HEK293T (cell line): ENCODE data around the gene ESYT2.

Experiments
- CTCF ChIA-PET: fragments of 350-600 bp; formaldehyde crosslinking; extraction: SDS; loops from one replicate; lab custom pipeline; 2021; ENCODE audit warnings: antibody characterized with exemption, inconsistent platforms; lab: Yijun Ruan, JAX
- POLR2A ChIA-PET: fragments of 350-600 bp; formaldehyde crosslinking; extraction: SDS; loops from one replicate; lab custom pipeline; 2020; ENCODE audit warnings: antibody characterized with exemption, inconsistent platforms; lab: Yijun Ruan, JAX
- DNase-seq: peaks from one replicate; pipeline ENCODE4 v3.0.0; 2012; ENCODE audit warnings: mixed read lengths; ENCODE audit errors: extremely low spot score
- ARNT ChIP-seq: fragments of 450-650 bp; IDR thresholded peaks from 2 replicates; pipeline ENCODE4 v1.6.1; 2017; ENCODE audit warnings: mild to moderate bottlenecking
- BHLHE40 ChIP-seq: fragments of 450-650 bp; IDR thresholded peaks from 2 replicates; pipeline ENCODE4 v1.6.1; 2016; ENCODE audit warnings: mild to moderate bottlenecking, moderate library complexity, borderline replicate concordance
- CTBP1 ChIP-seq: fragments of 450-650 bp; IDR thresholded peaks from 2 replicates; pipeline ENCODE4 v1.6.1; 2016; ENCODE audit warnings: borderline replicate concordance
- ELF4 ChIP-seq: fragments of 450-650 bp; IDR thresholded peaks from 2 replicates; pipeline ENCODE4 v1.6.1; 2017; ENCODE audit warnings: antibody characterized with exemption
- FOXA1 ChIP-seq: fragments of 450-650 bp; IDR thresholded peaks from 2 replicates; pipeline ENCODE4 v1.6.1; 2016; ENCODE audit warnings: mild to moderate bottlenecking
- FOXK2 ChIP-seq: fragments of 450-650 bp; IDR thresholded peaks from 2 replicates; pipeline ENCODE4 v1.6.1; 2016; ENCODE audit warnings: mild to moderate bottlenecking
- FOXM1 ChIP-seq: fragments of 450-650 bp; IDR thresholded peaks from 2 replicates; pipeline ENCODE4 v1.6.1; 2017; ENCODE audit warnings: mild to moderate bottlenecking, borderline replicate concordance
- HDGF ChIP-seq: fragments of 450-650 bp; IDR thresholded peaks from 2 replicates; pipeline ENCODE4 v1.6.1; 2017; ENCODE audit warnings: antibody characterized with exemption, borderline replicate concordance
- L3MBTL2 ChIP-seq: fragments of 450-650 bp; conservative IDR thresholded peaks from 2 replicates; pipeline ENCODE4 v1.6.1; 2016; ENCODE audit warnings: mild to moderate bottlenecking
- LEF1 ChIP-seq: fragments of 450-650 bp; IDR thresholded peaks from 2 replicates; pipeline ENCODE4 v1.6.1; 2017; ENCODE audit warnings: mild to moderate bottlenecking, borderline replicate concordance
- NFRKB ChIP-seq: fragments of 450-650 bp; IDR thresholded peaks from 2 replicates; pipeline ENCODE4 v1.6.1; 2016; ENCODE audit warnings: mild to moderate bottlenecking, moderate library complexity
- SP1 ChIP-seq: fragments of 450-650 bp; IDR thresholded peaks from 2 replicates; pipeline ENCODE4 v1.6.1; 2017
- SUZ12 ChIP-seq: fragments of 450-650 bp; IDR thresholded peaks from 2 replicates; pipeline ENCODE4 v1.6.1; 2016; ENCODE audit warnings: mild to moderate bottlenecking
- TARDBP ChIP-seq: fragments of 450-650 bp; IDR thresholded peaks from 2 replicates; pipeline ENCODE4 v1.6.1; 2016
- ZNF384 ChIP-seq: fragments of 450-650 bp; IDR thresholded peaks from 2 replicates; pipeline ENCODE4 v1.6.1; 2016
- TF ChIP-seq, protein P1 (sequence below): fragments of 450-650 bp; IDR thresholded peaks from 2 replicates; pipeline ENCODE4 v1.6.1; 2016

The ESYT2 gene

DNA sequence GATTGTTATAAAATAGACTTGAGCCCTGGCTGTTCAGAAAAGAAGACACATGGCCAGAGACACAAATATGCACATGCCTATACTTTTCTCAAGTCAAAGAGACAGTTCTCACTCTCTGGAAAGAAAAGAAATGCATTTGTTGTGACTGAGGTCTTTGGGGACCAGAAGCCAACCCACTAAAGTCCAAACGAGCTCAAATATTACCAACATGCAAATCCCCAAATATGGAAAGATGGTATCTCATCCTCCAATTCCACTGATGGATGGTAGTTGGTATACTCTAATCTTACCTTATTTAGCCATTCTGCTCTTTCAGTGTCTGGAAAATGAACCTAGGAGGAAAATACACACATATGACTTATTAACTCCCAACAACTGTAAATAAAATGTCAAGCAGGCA lies 30.6 kb downstream of the ESYT2 start:
- TF ChIP-seq FOXA1 (no peak), ARNT (no peak), LEF1 (no peak), L3MBTL2 (no peak), CTBP1 (no peak), TARDBP (no peak), NFRKB (no peak), HDGF (no peak), FOXK2 (no peak)
- TF ChIP-seq, protein P1, sequence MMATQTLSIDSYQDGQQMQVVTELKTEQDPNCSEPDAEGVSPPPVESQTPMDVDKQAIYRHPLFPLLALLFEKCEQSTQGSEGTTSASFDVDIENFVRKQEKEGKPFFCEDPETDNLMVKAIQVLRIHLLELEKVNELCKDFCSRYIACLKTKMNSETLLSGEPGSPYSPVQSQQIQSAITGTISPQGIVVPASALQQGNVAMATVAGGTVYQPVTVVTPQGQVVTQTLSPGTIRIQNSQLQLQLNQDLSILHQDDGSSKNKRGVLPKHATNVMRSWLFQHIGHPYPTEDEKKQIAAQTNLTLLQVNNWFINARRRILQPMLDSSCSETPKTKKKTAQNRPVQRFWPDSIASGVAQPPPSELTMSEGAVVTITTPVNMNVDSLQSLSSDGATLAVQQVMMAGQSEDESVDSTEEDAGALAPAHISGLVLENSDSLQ, result no peak
- ChIA-PET CTCF (no interaction called here), POLR2A (no interaction called here)
- no peak for DNase-seq

DNA sequence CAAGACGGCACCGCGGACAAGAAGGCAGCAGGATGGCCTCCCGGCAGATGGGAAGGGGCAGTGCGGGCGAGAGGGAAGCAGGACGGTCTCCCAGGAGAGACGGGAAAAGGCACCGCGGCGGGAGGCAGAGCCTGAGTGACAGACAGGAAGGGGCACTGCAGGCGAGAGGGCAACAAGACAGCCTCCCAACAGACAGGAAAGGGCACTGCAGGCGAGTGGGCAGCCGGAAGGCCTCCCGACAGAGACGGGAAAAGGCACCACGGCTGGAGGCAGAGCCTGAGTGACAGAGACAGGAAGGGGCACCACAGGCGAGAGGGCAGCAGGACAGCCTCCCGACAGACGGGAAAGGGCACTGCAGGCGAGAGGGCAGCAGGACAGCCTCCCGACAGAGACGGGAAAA lies 32.6 kb downstream of the ESYT2 start:
- CTCF ChIA-PET, result no interaction called here
- POLR2A ChIA-PET, result no interaction called here
- no peak for DNase-seq
- TF ChIP-seq FOXK2, result no peak
- TF ChIP-seq TARDBP, result no peak
- TF ChIP-seq NFRKB, result no peak
- TF ChIP-seq, protein P1, result no peak
- TF ChIP-seq SUZ12, result no peak
- no peak for TF ChIP-seq FOXM1
- TF ChIP-seq LEF1, result no peak
- no peak for TF ChIP-seq HDGF
- TF ChIP-seq CTBP1, result no peak
- no peak for TF ChIP-seq SP1

DNA sequence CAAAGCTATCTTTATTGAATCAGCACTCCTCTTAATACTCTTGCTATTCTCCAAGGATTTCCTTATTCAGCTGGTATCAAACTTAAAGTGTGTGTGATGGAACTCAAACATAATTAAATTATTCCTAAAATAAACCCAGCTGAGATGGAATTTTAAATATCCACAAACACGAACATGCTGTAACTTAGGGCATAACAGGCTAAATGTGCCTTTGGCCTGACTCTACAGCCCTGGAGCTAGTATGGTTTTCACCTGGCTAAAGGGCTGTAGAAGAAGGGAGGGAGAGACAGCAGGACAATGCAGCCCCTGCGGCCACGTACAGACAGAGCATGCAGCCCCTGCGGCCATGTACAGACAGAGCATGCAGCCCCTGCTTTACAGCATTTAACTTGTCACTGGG lies 34.0 kb downstream of the ESYT2 start:
- CTCF ChIA-PET, result no interaction called here

DNA sequence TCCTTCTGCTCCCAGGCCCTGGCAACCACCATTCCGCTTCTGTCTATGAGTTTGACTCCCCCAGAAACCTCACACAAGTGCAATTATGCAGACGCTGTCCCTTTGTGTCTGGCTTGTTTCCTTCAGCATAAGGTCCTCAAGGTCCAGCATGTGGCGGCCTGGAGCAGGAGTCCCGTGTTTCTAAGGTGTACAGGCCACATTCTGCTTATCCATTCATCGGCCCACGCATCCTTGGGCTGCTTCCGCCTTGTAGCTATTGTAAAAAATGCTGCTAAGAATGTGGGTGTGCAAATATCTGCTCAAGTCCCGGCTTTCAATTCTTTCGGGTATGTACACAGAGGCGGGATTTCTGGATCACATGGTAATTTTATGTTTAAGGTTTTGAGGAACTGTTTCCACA lies 38.2 kb downstream of the ESYT2 start:
- POLR2A ChIA-PET, result no interaction called here
- CTCF ChIA-PET, result no interaction called here
- DNase-seq, result no peak
- no peak for TF ChIP-seq FOXM1
- no peak for TF ChIP-seq NFRKB
- TF ChIP-seq CTBP1, result no peak
- TF ChIP-seq TARDBP, result no peak
- no peak for TF ChIP-seq BHLHE40
- TF ChIP-seq ZNF384, result no peak

More for the DNA sequence above, 34.0 kb downstream of the ESYT2 start:
- DNase-seq, result no peak
- POLR2A ChIA-PET, result no interaction called here
- TF ChIP-seq HDGF, result no peak
- TF ChIP-seq L3MBTL2, result no peak
- no peak for TF ChIP-seq BHLHE40
- no peak for TF ChIP-seq ZNF384
- TF ChIP-seq CTBP1, result no peak
- TF ChIP-seq ARNT, result no peak
- no peak for TF ChIP-seq SP1
- TF ChIP-seq NFRKB, result no peak
- TF ChIP-seq, protein P1, result no peak
- TF ChIP-seq FOXM1, result no peak
- no peak for TF ChIP-seq FOXA1
- TF ChIP-seq FOXK2, result no peak
- TF ChIP-seq TARDBP, result no peak

DNA sequence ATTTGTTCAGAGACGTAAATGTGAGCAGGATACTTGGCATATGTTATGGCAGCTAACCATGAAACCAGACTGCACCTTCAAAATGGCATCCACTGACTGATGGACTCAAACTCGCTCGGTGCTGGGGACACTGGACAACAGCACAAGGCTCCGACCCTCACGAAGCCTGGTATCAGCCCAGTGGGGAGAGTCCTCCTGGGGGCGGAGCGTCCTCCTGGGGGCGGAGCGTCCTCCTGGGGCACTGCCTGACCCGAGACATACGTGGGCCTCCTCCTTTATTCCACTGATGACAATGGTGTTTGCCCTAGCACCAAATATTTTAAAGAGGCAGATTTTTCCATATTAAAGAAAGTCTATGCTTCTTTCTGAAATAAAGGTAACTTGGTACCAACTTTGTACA lies 39.5 kb downstream of the ESYT2 start:
- DNase-seq, result no peak
- ChIA-PET CTCF (no interaction called here), POLR2A (no interaction called here)
- TF ChIP-seq FOXA1, result no peak
- no peak for TF ChIP-seq ZNF384

DNA sequence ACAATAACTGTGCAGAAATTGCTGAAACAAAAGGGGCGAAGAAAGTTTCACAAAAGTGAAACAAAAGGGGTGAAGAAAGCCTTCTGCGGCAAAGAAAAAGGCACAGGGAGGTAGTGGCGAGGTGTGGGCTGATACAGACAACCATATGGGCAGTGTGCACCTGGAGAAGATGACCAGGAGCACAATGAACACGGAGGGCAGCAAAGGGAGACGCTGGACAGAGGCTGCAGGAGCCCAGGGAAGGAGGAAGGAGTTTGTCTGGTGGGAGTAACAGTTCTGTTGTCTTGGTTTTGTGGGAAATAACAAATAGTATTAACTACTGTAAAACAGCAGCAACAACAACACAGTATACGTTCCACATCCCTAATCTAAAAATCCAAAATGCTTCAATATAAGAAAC lies 42.4 kb downstream of the ESYT2 start:
- DNase-seq, result no peak
- CTCF ChIA-PET, result no interaction called here
- TF ChIP-seq NFRKB (no peak), SUZ12 (no peak), FOXK2 (no peak)
- POLR2A ChIA-PET, result interaction anchor here (1.6 kb wide), 1 partner anchor 43 kb away, joined by 6 read pairs; the partner anchor contains the start of gene ESYT2

DNA sequence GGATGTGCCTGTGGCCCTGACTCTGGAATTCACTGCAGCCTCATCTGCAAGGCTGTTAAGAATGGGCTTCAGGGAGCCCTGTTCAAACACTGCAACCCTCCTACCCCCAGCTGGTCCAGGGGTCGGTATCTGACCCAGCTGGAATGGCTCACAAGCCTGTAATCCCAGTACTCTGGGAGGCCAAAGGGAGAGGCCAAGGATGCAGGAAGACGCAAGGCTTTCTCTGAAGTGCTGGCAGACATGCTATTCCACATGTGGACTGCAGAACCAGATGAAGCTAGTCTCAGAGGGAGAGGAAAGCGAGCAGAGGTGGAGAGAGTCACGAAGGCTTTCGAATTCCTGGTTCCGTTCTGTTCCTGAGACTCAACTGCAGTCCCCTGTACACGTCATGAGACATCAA lies 45.0 kb downstream of the ESYT2 start:
- no peak for DNase-seq
- ChIA-PET CTCF (no interaction called here), POLR2A (no interaction called here)
- TF ChIP-seq ARNT (no peak), FOXM1 (no peak), ELF4 (no peak), NFRKB (no peak), L3MBTL2 (no peak), SUZ12 (no peak), FOXK2 (no peak), CTBP1 (no peak), LEF1 (no peak), BHLHE40 (no peak), FOXA1 (no peak), TARDBP (no peak), ZNF384 (no peak)
- TF ChIP-seq, protein P1, result no peak
